Measurements from ENCODE around the gene RAC3. TPM values are rescaled to one million over a fixed set of nuclear protein-coding genes. Genes with fewer than 3 reads are reported as not detected.

Gene RAC3
- polyA plus RNA-seq, 2 of the 4 experiments (the other 2 are of a cell fraction) = 9.9 to 21.0 TPM

GRCh38 chr17:81996757-81997441 is 34.6 kb upstream of the RAC3 start:
- H3K4me2 ChIP-seq = no peak overlapping the region
- CTCF ChIA-PET = interaction anchor here (0.6 to 4.5 kb wide), 12 partner anchors 8 to 516 kb away, joined by 3 to 40 read pairs (median 4); partner anchors contain the start of gene NOTUM
- DNase-seq (ENCODE audit: low read depth in 1 of 2, low spot score in 1 of 2) (no peak), FAIRE-seq (no peak), ATAC-seq (no peak)
- POLR2A ChIA-PET = interaction anchor here (0.5 to 0.6 kb wide), 2 partner anchors 20 to 22 kb away, joined by 4 to 5 read pairs; no protein-coding TSS in a partner anchor
- H3K4me3 ChIP-seq = no peak overlapping the region
- no peak overlapping the region for H3K27ac ChIP-seq
- H3K9me3 ChIP-seq = no peaks in the 10 kb centered on the region
- TF ChIP-seq CHD4 (IDR thresholded peaks at IDR 0.05; ENCODE audit: borderline replicate concordance) (no peak), NFE2L2 (conservative IDR thresholded peaks at IDR 0.05; ENCODE audit: low read length) (no peak), MAZ (IDR thresholded peaks at IDR 0.05; ENCODE audit: borderline replicate concordance, low read depth, low read length) (no peak), CHD2 (IDR thresholded peaks at IDR 0.05; ENCODE audit: low read length, partially characterized antibody) (no peak)
- 96% methylated on average over 26 of the region's 30 CpGs for WGBS (ENCODE audit: missing lambda C conversion rate)
- H3K4me1 ChIP-seq = peaks cover 20% of the 10 kb centered on the region

- 91% methylated on average over 7 of the region's 7 CpGs for WGBS (ENCODE audit: missing lambda C conversion rate)
- Histone ChIP-seq H3K4me2 (no peak overlapping the region), H3K4me1 (peaks cover 26% of the 10 kb centered on the region), H3K9me3 (no peaks in the 10 kb centered on the region), H3K27ac (no peak overlapping the region), H3K4me3 (no peak overlapping the region)
- ChIA-PET POLR2A (no interaction called here), CTCF (interaction anchor here (0.6 to 4.2 kb wide), 4 partner anchors 22 to 72 kb away, joined by 3 to 40 read pairs (median 4); no protein-coding TSS in a partner anchor)
- no peak for ATAC-seq
- FAIRE-seq = no peak
- DNase-seq (ENCODE audit: low read depth in 1 of 2, low spot score in 1 of 2) = no peak
- TF ChIP-seq BCL3 (IDR thresholded peaks at IDR 0.05) (no peak), CHD4 (IDR thresholded peaks at IDR 0.05; ENCODE audit: borderline replicate concordance) (no peak), SREBF2 (IDR thresholded peaks at IDR 0.05) (no peak), FOSB (CRISPR knock-in tag; IDR thresholded peaks at IDR 0.05) (no peak), FOSL2 (IDR thresholded peaks at IDR 0.05) (no peak), FOSL2 (CRISPR knock-in tag; IDR thresholded peaks at IDR 0.05) (no peak), TFCP2L1 (CRISPR knock-in tag; IDR thresholded peaks at IDR 0.05) (no peak), NPAS2 (CRISPR knock-in tag; IDR thresholded peaks at IDR 0.05; ENCODE audit: borderline replicate concordance) (no peak), RFX5 (IDR thresholded peaks at IDR 0.05) (no peak), CEBPB (IDR thresholded peaks at IDR 0.05) (no peak), GATA3 (IDR thresholded peaks at IDR 0.05; ENCODE audit: borderline replicate concordance) (no peak), TP53 (CRISPR knock-in tag; IDR thresholded peaks at IDR 0.05) (no peak), RAD21 (conservative IDR thresholded peaks at IDR 0.05 in 1 of 2, IDR thresholded peaks at IDR 0.05 in 1 of 2) (no peak), PBX3 (IDR thresholded peaks at IDR 0.05) (no peak)
- TF ChIP-seq, protein P1, sequence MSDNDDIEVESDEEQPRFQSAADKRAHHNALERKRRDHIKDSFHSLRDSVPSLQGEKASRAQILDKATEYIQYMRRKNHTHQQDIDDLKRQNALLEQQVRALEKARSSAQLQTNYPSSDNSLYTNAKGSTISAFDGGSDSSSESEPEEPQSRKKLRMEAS (IDR thresholded peaks at IDR 0.05) = no peak
These were observed 33.3 kb upstream of the RAC3 start for GRCh38 chr17:81998212-81998611.

DNA sequence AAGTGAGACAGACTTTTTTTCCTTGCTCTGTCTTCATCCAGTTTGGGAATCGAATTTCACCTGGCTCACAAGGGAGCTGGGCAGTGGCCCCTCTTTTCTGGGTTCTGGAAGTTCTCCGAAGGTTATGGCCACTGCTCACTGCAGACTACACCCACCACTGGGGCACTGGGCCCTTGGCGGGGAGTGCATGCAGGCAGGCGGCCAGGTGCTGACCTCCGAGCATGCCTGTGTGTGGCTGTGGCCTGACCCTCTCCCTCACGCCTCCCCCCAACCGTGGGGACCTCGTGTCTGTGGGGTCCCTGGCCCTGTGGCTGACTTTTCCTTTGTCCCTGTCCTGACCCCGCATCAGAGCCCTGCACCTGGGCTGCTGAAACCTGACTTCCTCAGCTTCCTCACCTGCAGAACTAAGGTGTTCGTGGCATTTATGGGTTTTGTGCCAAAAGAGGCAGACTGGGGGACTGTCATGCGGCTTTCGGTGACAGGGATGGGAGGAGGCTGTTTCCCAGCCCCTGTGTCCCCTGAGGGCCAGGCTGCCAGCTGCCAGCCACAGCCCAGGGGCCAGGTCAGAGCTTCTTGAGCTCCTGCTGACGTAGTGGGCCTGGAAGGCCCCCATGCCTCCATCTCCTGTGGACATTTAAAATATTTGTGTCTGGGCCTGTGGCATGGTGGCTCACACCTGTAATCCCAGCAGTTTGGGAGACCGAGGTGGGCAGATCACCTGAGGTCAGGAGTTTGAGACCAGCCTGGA is 32.6 kb upstream of the RAC3 start:
- no peak for TF ChIP-seq USF2 (IDR thresholded peaks at IDR 0.05)
- no peak for TF ChIP-seq HOXA7 (CRISPR knock-in tag; IDR thresholded peaks at IDR 0.05)
- no peak for TF ChIP-seq GATA3 (IDR thresholded peaks at IDR 0.05; ENCODE audit: borderline replicate concordance)
- no peak for TF ChIP-seq RAD21 (conservative IDR thresholded peaks at IDR 0.05 in 1 of 2, IDR thresholded peaks at IDR 0.05 in 1 of 2)
- TF ChIP-seq KDM1A (IDR thresholded peaks at IDR 0.05; ENCODE audit: low read depth) = no peak
- no peak for TF ChIP-seq BHLHE40 (IDR thresholded peaks at IDR 0.05; ENCODE audit: low read depth, low read length)
- no peak for TF ChIP-seq ATOH8 (CRISPR knock-in tag; IDR thresholded peaks at IDR 0.05; ENCODE audit: low read depth)
- TF ChIP-seq FOSB (CRISPR knock-in tag; IDR thresholded peaks at IDR 0.05) = no peak
- TF ChIP-seq CEBPB (IDR thresholded peaks at IDR 0.05) = no peak
- Histone ChIP-seq H3K4me1 (peaks cover 32% of the 10 kb centered on the region), H3K9me3 (no peaks in the 10 kb centered on the region), H3K4me3 (no peak overlapping the region), H3K27ac (no peak overlapping the region), H3K4me2 (no peak overlapping the region)
- ChIA-PET CTCF (interaction anchor here (0.6 to 1.4 kb wide), 7 partner anchors 10 to 266 kb away, joined by 3 to 6 read pairs (median 4); partner anchors contain the start of gene DCXR), POLR2A (no interaction called here)
- no peak for FAIRE-seq
- 88% methylated on average over 14 of the region's 14 CpGs for WGBS (ENCODE audit: missing lambda C conversion rate)
- DNase-seq (ENCODE audit: low read depth in 1 of 2, low spot score in 1 of 2) = no peak
- ATAC-seq = no peak

All from A549 (cell line).